Measurements from ENCODE around the gene SGK1.
"Not testable (repeated sequence)": the region's sequence is repeated elsewhere in the genome, so short reads cannot be mapped to it uniquely, and the experiment has no call there.

The SGK1 gene

GRCh38 chr6:134187154-134187553 is 130.8 kb downstream of the SGK1 start:
- H3K4me3 ChIP-seq (replicated peaks in 1 of 2; ENCODE audit: low read depth in 2 of 2, low read length in 2 of 2) = no peak overlapping the region
- no peak for TF ChIP-seq CTCF (IDR thresholded peaks at IDR 0.05; ENCODE audit: low read depth, low read length)
- DNase-seq (ENCODE audit: low read depth in 2 of 2) = no peak

GRCh38 chr6:134186355-134186754 is 131.6 kb downstream of the SGK1 start:
- no peak for DNase-seq (ENCODE audit: low read depth in 2 of 2)
- no peak overlapping the region for H3K4me3 ChIP-seq (replicated peaks in 1 of 2; ENCODE audit: low read depth in 2 of 2, low read length in 2 of 2)
- TF ChIP-seq CTCF (IDR thresholded peaks at IDR 0.05; ENCODE audit: low read depth, low read length) = no peak

GRCh38 chr6:134185277-134185676 is 132.6 kb downstream of the SGK1 start:
- DNase-seq (ENCODE audit: low read depth in 2 of 2) = peak in 1 of 2 donors; percentile 4
- no peak overlapping the region for H3K4me3 ChIP-seq (replicated peaks in 1 of 2; ENCODE audit: low read depth in 2 of 2, low read length in 2 of 2)
- no peak for TF ChIP-seq CTCF (IDR thresholded peaks at IDR 0.05; ENCODE audit: low read depth, low read length)

GRCh38 chr6:134183844-134184243 is 134.1 kb downstream of the SGK1 start:
- DNase-seq (ENCODE audit: low read depth in 2 of 2) = no peak
- H3K4me3 ChIP-seq (replicated peaks in 1 of 2; ENCODE audit: low read depth in 2 of 2, low read length in 2 of 2) = no peak overlapping the region
- no peak for TF ChIP-seq CTCF (IDR thresholded peaks at IDR 0.05; ENCODE audit: low read depth, low read length)

GRCh38 chr6:134182528-134182927 is 135.4 kb downstream of the SGK1 start:
- TF ChIP-seq CTCF (IDR thresholded peaks at IDR 0.05; ENCODE audit: low read depth, low read length) = no peak
- H3K4me3 ChIP-seq (replicated peaks in 1 of 2; ENCODE audit: low read depth in 2 of 2, low read length in 2 of 2) = no peak overlapping the region
- DNase-seq (ENCODE audit: low read depth in 2 of 2) = no peak

GRCh38 chr6:134181726-134182125 is 136.2 kb downstream of the SGK1 start:
- not testable (repeated sequence) for H3K4me3 ChIP-seq (replicated peaks in 1 of 2; ENCODE audit: low read depth in 2 of 2, low read length in 2 of 2); DNase-seq (ENCODE audit: low read depth in 2 of 2)

GRCh38 chr6:134181251-134181650 is 136.7 kb downstream of the SGK1 start:
- not testable (repeated sequence) for DNase-seq (ENCODE audit: low read depth in 2 of 2); H3K4me3 ChIP-seq (replicated peaks in 1 of 2; ENCODE audit: low read depth in 2 of 2, low read length in 2 of 2)

- not testable (repeated sequence) for H3K4me3 ChIP-seq (replicated peaks in 1 of 2; ENCODE audit: low read depth in 2 of 2, low read length in 2 of 2); DNase-seq (ENCODE audit: low read depth in 2 of 2)
Measured at GRCh38 chr6:134180540-134180939, 137.4 kb downstream of the SGK1 start.

All from cardiac fibroblast (primary cell).